Esophagus muscularis mucosa (tissue), 3 donors: ENCODE data around the gene DLK1.

Experiments used
- POLR2AphosphoS5 ChIP-seq, 2 donors: sonication (generic); formaldehyde crosslinking; IDR thresholded peaks; one replicate each; pipeline ENCODE4 v1.6.1; 2017; ENCODE audit warnings: antibody characterized with exemption in 2 of 2
- TF ChIP-seq, protein P1 (sequence below), 3 experiments: fragments of 200-600 bp in 2 of 3; fragments of 450-650 bp in 1 of 3; sonication (generic) in 2 of 3; IDR thresholded peaks; one replicate each; pipeline ENCODE4 v1.5.1; 2017 to 2019; ENCODE audit warnings: antibody characterized with exemption in 3 of 3, mild to moderate bottlenecking in 2 of 3, moderate library complexity in 1 of 3

DNA sequence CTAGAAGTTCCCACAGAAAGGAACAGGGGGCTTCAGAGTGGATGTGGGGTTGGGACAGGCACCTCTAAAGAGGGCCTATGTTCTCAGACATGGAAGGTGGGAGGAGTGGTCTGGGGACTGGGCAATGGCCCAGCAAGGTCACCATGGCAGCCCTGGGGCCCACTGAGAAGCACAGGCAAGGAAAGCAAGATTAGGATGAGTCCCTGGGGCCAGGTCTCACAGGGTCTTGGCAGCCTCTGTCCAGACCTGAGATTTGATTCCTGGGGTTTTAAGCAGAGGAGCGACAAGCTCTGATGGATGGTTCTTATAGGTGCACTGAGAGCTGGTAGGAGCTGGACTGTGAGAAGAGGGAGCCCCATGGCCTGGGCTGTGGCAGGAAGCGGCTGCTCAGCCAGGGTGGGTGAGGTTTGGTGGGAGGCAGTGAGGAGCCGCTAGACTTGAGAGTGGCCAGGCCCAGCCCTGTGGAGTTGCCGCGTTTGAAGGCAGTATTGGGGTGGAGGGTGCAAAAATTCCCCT lies 44.0 kb downstream of the DLK1 start:
- TF ChIP-seq POLR2AphosphoS5 (IDR thresholded peaks at IDR 0.05), result no peak
- TF ChIP-seq, protein P1, sequence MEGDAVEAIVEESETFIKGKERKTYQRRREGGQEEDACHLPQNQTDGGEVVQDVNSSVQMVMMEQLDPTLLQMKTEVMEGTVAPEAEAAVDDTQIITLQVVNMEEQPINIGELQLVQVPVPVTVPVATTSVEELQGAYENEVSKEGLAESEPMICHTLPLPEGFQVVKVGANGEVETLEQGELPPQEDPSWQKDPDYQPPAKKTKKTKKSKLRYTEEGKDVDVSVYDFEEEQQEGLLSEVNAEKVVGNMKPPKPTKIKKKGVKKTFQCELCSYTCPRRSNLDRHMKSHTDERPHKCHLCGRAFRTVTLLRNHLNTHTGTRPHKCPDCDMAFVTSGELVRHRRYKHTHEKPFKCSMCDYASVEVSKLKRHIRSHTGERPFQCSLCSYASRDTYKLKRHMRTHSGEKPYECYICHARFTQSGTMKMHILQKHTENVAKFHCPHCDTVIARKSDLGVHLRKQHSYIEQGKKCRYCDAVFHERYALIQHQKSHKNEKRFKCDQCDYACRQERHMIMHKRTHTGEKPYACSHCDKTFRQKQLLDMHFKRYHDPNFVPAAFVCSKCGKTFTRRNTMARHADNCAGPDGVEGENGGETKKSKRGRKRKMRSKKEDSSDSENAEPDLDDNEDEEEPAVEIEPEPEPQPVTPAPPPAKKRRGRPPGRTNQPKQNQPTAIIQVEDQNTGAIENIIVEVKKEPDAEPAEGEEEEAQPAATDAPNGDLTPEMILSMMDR (IDR thresholded peaks at IDR 0.05), result no peak
